CD4-positive, alpha-beta T cell treated with Interferon alpha-2 for 1 hour (primary cell): ENCODE data around the gene OSBP.
"Not testable (repeated sequence)": the region's sequence is repeated elsewhere in the genome, so short reads cannot be mapped to it uniquely, and the experiment has no call there.

Source experiments
- DNase-seq, 2 donors: peaks; one replicate each; pipeline ENCODE4 v3.0.0-alpha.2; 2020 to 2022

OSBP gene, protein sequence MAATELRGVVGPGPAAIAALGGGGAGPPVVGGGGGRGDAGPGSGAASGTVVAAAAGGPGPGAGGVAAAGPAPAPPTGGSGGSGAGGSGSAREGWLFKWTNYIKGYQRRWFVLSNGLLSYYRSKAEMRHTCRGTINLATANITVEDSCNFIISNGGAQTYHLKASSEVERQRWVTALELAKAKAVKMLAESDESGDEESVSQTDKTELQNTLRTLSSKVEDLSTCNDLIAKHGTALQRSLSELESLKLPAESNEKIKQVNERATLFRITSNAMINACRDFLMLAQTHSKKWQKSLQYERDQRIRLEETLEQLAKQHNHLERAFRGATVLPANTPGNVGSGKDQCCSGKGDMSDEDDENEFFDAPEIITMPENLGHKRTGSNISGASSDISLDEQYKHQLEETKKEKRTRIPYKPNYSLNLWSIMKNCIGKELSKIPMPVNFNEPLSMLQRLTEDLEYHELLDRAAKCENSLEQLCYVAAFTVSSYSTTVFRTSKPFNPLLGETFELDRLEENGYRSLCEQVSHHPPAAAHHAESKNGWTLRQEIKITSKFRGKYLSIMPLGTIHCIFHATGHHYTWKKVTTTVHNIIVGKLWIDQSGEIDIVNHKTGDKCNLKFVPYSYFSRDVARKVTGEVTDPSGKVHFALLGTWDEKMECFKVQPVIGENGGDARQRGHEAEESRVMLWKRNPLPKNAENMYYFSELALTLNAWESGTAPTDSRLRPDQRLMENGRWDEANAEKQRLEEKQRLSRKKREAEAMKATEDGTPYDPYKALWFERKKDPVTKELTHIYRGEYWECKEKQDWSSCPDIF

DNA sequence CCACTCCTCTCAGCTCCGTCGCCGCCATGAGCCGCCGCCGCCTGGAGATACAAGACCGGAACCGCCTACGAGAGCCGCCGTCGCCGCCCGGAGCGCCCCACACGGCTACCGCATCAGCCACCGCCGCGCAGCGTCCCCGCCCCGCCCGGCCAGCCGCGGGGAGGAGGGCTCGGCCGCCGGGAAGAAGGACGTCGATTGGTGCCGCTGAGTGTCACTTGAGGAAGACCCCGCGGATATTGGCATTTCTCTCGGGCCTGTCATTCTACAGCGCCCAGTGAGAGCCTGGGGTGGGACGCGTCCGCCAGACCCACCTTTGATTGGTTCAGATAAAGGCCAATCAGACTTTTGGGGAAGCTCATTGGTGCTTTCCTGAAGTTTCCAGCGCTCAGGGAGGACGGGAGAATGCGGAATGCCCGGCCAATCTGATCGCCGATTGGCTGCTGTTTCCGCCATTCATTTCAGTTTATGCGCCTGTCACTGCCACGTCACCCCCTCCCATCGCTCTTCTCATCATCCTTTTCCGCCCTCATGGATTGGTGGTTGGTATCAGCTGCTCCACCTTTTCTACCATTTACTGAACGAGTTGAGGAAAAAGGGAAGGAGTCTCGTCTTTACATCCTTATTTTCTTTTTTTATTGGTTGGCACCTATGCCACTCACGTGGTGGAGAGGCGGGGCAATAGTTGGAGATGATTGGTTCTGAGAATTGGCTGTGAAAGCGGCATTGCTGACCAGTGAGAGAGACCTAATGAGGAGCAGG is at the start of gene OSBP:
Gene OSBP, minus strand, starts transcription at position 138 of the 759 bp plus-strand sequence. Its CDS starts 110 bp downstream, at position 28.
- peak; percentile 100 for DNase-seq

DNA sequence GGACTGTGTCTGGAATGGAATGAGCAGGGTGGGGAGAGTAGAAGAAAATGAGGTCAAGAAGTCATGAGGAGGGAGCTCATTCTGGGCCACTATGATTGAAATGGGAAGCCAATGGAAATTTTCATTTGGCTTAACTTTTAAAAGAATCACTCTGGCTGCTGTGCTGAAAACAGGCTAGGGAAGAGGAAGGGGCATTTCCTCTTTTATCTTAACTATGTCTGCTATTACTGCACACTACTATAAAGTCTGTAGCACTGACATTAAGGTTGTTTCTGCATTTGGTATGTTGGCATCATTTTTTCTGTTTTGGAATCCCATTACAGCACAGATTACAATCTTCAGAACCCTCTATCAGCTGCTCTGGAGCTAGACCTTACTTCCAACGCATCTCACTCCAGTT is 45.0 kb upstream of the OSBP start:
- DNase-seq = no peak

DNA sequence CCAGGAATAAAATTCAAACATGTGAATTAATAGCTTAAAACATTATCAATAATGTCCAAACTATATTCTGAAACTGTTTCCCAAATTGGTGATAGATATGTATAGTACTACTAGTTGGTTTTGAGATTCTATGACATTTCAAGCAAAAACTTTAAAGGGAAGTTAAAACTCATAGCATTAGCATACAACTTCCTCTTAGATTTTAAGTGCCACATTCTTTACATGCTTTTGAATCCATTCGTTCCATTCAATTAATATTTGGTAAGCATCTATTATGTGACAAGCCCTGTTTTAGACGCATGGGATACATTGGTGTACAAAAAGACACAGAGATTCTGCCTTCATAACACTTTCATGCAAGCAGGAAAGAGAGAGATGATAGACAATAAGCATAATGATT is 44.4 kb upstream of the OSBP start:
- DNase-seq = no peak

DNA sequence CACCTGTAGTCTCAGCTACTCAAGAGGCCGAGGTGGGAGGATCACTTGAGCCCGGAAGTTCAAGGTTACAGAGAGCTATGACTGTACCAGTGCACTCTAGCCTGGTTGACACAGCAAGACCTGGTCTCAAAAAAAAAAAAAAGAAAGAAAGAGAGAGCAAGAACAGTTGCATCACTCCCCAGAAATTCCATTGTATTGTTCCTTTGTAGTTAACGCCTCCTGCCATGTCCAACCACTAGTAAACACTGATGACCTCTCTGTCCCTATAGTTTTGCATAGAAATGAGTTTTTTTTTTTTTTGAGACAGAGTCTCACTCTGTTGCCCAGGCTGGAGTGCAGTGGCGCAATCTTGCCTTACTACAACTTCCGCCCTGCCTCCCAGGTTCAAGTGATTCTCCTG is 42.5 kb upstream of the OSBP start:
- DNase-seq = no peak

DNA sequence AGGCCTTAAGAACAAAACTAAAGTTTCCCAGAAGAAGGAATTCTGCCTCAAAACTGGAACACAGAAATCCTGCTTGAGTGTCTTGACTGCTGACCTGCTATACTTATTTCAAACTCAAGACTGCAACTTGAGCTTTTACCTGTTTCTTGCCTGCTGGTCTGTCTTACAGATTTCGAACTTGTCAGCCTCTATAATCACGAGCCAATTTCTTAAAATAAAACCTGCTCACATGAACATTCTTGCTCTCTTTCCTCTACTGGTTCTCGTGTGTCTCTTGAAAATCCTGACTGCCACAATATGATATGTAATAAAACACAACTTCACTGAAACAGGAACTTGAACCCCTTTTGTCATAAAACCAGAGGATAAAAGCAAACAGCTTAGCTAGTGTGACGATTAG is 39.3 kb upstream of the OSBP start:
- DNase-seq = no peak

DNA sequence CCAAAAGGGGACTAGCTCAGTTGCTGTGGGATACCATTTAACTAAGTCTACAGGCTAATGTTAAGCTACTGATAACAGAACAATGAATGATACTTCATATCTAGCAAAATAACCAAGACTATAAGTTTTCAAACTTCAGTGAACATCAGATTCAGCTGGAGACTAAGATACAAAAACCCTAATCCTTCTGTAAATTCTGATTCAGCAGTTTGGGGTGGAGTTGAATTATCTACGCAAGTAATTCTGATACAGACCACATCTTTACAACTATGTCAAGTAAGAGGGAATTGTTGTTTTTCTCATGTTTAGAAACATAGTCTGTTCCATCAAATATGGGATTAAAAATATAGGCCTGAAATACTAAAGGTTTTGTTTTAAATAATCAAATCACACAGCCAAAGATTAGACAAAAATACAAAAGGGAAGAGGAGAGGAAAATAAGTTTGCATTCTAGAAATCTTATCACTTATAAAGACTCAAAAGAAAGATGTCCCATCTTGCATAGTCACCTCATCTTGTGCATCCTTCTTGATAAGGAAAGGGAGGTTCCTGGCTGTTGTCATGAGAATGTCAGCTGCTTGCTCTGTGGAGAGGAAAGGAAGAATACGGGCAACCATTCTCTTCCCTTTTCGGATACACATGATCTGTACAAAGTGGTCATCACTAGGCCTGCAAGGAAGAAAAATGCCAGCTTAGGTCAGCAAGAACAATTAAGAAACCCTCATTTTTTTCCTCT is 31.8 kb upstream of the OSBP start:
- no peak for DNase-seq

DNA sequence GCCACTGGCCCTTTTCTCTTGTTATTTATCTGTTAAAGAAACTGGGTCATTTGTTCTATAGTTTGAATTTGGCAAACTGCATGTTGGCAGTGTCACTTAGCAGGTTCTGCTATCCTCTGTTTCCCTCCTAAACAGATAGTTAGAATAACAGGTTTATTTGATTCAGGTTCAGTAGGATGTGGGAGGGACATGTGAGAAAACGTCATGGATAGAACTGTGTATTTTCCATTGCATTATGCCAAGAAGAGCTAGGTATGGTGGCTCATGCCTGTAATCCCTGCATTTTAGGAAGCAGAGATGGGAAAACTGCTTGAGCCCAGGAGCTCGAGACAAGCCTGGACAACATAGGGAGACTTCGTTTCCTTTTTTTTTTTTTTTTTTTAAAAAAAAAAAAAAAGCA is 29.0 kb upstream of the OSBP start:
- DNase-seq = no peak

DNA sequence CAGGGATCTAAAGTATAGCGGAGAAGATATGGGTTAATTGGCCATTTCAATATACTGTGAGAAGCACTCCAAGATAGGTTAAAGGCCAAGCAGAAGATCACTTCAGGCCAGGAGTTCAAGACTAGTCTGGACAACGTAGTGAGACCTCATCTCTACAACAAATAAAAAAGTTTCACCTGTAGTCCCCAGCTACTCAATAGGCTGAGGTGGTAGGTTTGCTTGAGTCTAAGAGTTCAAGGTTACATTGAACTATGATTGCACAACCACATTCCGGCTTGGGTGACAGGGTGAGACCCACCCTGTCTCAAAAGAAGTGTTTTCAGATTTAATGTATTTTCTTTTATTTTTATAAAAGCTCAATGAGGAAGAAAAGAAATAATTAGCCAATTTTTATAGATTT is 27.8 kb upstream of the OSBP start:
- no peak for DNase-seq

DNA sequence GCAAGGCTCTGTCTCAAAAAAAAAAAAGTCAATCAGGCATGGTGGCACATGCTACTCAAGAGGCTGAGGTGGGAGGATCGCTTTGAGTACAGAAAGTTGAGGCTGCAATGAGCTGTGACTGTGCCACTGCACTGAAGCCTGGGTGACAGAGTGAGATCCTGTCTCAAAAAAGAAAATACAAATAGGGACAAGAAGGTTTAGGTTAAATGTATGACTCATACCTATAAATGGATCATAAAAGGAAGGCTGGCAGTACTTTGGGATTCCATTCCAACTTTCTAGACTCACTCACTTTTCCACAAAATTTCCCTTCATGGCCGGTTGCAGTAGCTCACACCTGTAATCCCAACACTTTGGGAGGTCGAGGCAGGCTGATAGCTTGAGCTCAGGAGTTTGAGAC is 25.6 kb upstream of the OSBP start:
- DNase-seq = no peak

DNA sequence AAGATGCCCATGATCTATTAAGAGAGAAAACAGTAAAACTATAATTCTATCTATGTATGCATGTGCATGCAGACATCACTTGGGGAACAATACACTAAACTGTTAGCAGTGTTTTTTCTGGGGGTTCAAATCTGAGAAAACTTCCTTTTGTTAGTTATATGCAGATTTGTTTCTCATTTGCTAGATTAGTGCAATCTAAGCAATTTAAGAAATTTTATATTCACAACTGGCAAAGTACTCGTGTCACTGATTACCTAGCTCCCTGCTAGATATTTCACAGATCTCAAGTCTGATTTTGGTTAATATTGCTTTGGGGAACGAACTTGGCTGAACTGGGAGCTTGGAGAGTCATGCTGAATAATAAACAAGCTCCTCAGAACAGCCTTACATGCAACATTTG is 14.9 kb upstream of the OSBP start:
- no peak for DNase-seq

DNA sequence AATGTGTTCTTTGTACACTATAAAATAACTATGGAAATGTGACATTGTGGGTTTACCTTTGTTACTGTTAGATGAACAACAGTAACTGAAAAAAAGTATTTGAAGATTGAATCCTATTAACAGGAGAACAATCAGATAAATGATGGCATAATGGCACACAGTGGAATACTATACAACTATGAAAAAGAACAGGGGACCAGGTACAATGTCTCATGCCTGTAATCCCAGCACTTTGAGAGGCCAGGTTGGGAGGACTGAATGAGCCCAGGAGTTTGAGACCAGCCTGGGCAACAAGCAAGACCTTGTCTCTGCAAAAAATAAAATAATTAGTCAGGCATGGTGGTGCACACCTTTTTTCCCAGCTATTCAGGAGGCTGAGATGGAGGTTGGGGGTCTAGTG is 14.4 kb upstream of the OSBP start:
- DNase-seq = no peak

DNA sequence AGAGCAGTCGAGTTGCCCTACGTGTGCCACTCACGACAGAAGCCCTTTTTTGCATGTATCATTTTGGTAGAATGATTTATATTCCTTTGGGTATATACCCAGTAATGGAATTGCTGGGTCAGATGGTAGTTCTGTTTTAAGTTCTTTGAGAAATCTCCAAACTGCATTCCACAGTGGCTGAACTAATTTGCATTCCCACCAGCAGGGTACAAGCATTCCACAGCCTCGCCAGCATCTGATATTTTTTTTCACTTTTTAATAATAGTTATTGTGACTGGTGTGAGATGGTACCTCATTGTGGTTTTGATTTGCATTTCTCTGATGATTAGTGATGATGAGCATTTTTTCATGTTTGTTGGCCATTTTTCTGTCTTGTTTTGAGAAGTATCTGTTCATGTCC is 11.4 kb upstream of the OSBP start:
- not testable (repeated sequence) for DNase-seq

DNA sequence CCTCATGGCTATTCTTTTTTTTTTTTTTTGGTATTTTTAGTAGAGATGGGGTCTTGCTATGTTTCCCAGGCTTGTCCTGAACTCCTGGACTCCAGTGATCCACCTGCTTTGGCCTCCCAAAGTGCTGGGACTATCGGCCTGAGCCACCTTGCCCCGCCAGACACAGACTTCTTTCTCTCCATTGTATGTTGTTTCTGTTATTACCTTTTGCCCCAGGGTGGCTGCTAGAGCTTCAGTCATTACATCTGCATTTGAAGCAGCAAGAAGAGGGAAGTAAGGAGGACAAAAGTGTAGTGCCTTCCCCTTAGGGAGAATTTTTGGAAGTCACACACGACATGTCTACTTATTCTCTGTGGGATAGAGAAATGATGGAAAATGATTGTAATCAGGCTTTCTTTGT is 10.1 kb upstream of the OSBP start:
- no peak for DNase-seq

DNA sequence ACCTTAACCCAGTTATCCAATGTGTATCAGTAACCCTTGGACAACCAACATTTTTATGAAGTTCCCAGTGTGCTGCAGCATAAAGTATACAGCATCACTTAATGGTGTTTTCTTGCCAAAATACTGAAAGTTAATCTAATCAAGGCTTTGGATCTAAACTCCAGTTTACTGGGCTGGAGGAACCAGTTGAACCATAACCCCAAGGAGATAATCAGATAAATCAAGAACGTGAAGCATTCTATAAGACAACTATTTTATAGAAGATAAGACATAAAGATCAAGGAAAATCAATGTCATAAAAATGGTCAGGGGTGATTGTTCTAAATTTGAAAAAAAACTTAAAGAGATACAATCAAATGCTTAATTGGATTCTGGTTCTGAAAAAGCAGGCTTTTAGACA is 2.3 kb upstream of the OSBP start:
- no peak for DNase-seq

DNA sequence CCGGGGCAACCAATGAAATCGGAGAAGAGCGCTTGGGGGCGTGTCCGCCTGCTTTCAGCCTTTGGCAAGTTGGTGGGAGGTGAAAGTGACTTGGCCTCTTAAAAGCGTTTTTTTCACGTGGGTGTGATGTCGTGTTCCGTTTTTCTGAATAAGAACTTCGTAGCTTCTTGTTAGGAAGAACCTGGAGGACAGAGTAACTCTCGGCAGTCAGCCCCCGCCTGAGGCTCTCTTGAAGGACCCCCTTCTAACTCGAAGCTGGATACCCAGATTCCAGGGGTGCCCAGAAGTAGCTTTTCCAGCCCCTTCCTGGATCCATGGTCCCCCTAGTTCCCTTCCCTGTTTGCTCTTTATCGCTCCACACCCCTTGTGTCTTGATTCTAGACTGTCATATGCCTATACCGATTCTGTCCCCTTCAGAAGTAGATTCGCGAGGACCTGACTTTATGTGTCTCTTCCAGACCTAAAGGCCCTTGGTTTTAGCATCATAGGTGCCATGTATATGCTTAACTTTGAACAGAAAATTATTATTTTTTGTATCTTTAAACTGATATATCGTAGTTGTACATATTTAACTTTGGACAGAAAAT is 915 bp upstream of the OSBP start:
- DNase-seq = no peak

DNA sequence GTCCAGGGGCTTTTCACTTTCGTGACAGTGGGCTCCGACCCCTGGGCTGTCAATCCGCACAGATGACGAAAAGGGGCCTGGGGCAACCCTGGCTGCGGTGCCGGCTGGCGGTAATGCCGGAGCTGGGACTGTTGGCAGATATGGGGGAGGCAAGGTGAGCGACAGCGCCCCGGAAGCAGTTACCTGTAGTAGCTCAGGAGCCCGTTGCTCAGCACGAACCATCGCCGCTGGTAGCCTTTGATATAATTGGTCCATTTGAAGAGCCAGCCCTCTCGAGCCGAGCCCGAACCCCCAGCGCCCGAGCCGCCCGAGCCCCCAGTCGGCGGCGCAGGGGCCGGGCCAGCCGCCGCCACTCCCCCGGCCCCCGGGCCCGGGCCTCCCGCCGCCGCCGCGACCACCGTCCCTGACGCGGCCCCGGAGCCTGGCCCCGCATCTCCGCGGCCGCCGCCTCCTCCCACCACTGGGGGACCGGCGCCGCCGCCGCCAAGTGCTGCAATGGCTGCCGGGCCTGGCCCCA is 396 bp downstream of the OSBP start:
- DNase-seq = peak; percentile 67 to 76

DNA sequence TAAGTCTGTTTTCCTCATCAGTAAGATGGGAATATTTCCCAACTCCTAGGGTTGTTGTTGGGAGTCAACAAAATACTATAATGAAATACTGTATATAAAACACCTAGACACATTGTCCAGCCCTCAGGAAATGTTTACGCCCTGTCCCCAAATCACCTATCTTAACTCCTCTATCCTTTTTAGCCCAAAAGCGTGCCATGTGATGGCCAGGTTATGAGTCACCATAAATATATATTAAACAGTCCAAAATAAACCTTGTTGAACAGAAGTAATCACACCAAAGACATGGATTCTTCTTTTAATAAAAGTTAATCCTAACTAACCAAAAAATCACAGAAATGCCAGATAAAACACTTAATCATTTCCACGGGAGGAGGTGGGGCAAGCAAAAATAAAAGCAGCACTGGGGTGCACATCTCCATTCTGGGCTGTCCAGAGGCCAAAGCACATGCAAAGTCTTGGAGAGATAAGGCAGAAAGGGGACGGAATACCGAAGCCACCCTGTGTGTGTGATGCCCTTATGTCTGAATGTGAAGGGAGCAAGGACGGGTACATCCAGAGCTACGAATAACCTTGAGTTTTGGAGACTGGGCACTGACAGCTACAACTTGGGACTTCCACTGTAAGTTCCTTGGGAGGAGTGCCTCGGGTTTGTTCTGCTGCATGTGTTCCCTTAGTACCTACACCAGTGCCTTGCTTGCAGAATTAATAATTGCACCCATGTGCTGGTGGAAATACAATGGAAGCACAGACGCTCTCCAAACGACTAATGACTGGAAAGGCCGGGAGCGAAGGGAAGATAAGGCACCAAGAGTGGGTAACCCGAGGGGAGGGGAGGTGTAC is 1.1 kb downstream of the OSBP start:
- DNase-seq = no peak

DNA sequence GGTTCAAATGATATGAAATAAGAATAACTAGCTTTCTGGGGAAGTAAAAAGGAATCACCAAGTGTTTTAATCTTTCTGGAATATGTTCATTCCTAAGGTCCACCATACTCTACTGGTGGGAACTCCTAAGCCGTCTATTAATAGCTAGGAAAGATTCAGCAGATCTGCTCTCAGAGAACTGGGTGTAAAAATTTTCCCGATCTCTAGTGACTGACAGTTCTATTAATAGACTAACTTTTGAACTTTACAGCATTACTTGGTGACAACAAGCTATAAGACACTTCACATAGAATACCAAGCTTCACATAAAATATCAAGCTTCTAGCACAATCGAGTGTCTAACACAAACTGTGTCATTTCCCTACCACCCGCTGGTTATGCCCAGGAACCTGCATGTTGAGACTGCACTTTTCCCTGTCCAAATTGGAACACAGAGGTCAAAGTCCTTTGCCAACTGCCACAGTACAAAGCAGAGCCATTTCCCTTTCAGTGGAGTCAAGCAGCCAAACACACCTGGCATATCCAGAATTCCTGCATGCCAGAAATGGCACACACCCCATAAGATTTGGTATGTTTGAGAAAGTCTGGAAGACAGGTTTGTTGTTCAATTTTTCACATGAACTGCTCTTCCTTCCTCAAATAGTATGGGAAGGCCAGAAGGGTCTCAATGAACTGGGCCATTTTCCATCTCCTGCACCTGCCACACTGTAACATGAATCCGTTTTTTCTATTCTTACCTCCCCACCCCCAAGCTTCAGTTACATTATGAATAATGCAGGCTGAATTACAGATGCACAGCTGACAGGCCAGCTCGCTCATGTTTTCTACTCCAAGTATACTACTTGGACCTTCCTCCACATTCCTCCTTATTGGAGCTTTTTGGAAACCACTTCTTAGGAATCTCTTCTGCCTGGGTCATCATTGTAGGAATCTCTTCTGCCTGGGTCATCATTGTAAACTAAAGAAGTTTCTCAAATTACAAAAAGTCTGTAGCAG is 3.7 kb downstream of the OSBP start:
- no peak for DNase-seq

DNA sequence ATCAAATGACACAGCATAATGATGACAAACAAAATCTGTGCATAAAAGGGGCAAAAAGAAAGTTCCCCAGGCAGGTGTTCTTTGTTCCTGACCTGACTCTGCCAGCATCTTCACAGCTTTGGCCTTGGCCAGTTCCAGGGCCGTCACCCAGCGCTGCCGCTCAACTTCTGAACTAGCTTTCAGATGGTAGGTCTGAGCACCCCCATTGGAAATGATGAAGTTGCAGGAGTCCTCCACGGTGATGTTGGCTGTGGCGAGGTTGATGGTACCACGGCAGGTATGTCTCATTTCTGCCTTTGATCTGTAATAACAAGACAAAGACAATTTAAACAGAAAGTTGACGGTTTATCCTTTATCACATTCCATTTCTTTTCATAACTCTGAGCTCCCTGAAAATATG is 5.3 kb downstream of the OSBP start:
- no peak for DNase-seq
